ENCODE data around the gene CDH2.

The CDH2 gene

DNA sequence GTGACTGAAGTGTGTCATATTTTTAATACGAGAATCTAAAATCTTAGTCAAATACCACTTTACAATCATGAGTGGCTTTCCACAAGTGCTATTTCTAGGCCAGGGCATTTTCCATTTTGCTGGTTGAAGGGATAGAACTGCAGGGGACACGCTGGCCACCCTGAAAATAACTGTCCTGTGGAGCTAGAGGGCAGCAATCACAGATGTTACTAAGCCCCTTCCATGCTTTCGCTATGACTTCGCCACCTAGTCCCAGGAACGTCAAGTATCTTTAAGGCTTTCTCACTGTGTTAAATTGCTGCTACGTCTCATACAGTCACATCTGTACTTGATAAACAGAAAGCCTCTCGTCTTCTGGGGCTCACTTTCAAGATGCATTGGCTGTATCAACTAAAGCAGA is 171.8 kb downstream of the CDH2 start:
- Mint-ChIP-seq H3K27me3 (ENCODE audit: low read depth) (no peaks in the 10 kb centered on the region), H3K27ac (peak overlapping the region; percentile 61 to 72 (median 67)), H3K4me1 (peaks cover 16% of the 10 kb centered on the region), H3K36me3 (ENCODE audit: low read depth) (peaks cover 57% of the 10 kb centered on the region), H3K9me3 (no peaks in the 10 kb centered on the region), H3K4me3 (no peak overlapping the region)
- TF ChIP-seq, protein P1, sequence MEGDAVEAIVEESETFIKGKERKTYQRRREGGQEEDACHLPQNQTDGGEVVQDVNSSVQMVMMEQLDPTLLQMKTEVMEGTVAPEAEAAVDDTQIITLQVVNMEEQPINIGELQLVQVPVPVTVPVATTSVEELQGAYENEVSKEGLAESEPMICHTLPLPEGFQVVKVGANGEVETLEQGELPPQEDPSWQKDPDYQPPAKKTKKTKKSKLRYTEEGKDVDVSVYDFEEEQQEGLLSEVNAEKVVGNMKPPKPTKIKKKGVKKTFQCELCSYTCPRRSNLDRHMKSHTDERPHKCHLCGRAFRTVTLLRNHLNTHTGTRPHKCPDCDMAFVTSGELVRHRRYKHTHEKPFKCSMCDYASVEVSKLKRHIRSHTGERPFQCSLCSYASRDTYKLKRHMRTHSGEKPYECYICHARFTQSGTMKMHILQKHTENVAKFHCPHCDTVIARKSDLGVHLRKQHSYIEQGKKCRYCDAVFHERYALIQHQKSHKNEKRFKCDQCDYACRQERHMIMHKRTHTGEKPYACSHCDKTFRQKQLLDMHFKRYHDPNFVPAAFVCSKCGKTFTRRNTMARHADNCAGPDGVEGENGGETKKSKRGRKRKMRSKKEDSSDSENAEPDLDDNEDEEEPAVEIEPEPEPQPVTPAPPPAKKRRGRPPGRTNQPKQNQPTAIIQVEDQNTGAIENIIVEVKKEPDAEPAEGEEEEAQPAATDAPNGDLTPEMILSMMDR (IDR thresholded peaks at IDR 0.05; ENCODE audit: unreplicated experiment in 3 of 3), result no peak

DNA sequence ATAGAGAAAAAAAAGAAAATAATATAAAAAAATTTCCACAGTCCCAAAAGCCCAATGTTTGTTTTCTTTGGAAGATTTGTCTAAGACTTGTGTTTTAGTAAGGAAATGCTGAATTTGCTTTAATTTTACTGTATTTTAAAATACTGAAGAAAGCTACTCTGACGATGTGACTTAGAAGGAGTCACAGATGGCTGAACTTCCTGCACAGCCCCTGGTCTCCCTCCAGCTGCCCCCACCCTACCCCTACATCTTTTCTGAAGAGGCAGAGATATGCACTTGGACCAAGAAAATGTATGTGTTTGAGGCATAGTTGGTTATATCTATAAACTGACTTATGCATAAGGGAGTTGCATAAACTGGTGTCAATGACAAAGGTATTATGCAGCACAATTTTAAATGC is 172.3 kb downstream of the CDH2 start:
- Mint-ChIP-seq H3K27ac (peak overlapping the region; percentile 61 to 72 (median 67)), H3K27me3 (ENCODE audit: low read depth) (no peaks in the 10 kb centered on the region), H3K4me1 (peaks cover 16% of the 10 kb centered on the region), H3K36me3 (ENCODE audit: low read depth) (peaks cover 58% of the 10 kb centered on the region), H3K4me3 (no peak overlapping the region), H3K9me3 (no peaks in the 10 kb centered on the region)
- TF ChIP-seq, protein P1 (IDR thresholded peaks at IDR 0.05; ENCODE audit: unreplicated experiment in 3 of 3), result no peak

DNA sequence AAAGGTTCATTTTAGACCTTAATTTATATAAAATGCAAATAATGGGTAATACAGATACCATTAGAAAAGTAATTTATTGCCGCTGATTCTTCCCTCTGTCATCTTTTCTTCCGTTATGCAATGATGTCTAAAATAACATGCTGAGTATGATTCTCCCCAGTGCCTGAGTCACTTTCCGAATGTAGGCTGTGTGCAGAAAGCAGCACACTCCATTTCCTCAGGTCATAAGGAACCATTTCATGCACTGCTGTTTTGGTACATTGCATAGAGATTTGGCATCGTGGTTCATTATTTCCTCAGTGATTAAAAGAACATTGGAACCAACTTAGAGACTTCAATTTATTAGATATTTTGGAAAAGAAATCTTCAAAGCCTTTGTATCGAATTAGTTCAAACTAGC is 173.5 kb downstream of the CDH2 start:
- Mint-ChIP-seq H3K27ac (no peak overlapping the region), H3K27me3 (ENCODE audit: low read depth) (no peaks in the 10 kb centered on the region), H3K4me3 (no peak overlapping the region), H3K36me3 (ENCODE audit: low read depth) (peaks cover 57% of the 10 kb centered on the region), H3K9me3 (no peaks in the 10 kb centered on the region), H3K4me1 (peaks cover 16% of the 10 kb centered on the region)
- TF ChIP-seq, protein P1 (IDR thresholded peaks at IDR 0.05; ENCODE audit: unreplicated experiment in 3 of 3), result no peak

DNA sequence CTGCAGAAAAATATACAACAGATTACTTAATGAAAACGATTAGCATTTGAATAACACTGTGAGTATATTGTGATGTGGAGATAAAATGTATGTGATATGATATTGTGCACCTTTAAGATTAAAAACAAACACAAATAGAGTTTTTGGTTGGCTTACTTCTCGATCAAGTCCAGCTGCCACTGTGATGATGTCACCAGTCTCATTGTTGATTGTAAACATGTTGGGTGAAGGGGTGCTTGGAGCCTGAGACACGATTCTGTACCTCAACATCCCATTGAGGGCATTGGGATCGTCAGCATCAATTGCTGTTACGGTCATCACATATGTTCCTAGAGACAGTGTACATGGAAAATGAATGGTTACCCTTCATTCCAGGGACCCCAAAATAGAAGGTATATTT is 174.1 kb downstream of the CDH2 start:
- Mint-ChIP-seq H3K4me3 (no peak overlapping the region), H3K9me3 (no peaks in the 10 kb centered on the region), H3K27ac (no peak overlapping the region), H3K4me1 (peaks cover 16% of the 10 kb centered on the region), H3K27me3 (ENCODE audit: low read depth) (no peaks in the 10 kb centered on the region), H3K36me3 (ENCODE audit: low read depth) (peaks cover 58% of the 10 kb centered on the region)
- TF ChIP-seq, protein P1 (IDR thresholded peaks at IDR 0.05; ENCODE audit: unreplicated experiment in 3 of 3), result no peak

DNA sequence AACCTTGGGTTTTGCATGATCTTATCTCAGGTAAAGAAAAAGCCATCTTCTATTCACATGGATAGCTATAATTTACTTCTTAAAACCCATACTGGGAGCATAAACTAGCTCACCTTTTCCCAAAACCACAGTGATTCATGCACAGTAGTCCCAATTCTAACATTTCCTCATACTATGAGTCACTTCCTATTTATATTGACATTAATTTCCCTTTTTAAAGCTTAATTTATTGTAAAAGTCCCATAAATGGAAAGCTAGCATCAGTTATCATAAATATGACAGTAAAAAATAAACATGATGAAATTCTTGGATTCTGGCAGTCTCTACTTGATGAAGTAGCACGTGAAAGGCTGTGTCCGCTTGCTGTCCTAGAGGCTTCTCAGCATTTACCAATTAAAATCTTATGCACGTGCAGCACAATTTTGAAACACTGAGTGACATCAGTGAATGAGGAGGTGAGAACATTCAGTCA is 180.1 kb downstream of the CDH2 start:
- H3K4me1 Mint-ChIP-seq, result peaks cover 18% of the 10 kb centered on the region
- H3K4me3 Mint-ChIP-seq, result no peak overlapping the region
- TF ChIP-seq, protein P1 (IDR thresholded peaks at IDR 0.05; ENCODE audit: unreplicated experiment in 3 of 3), result no peak
- no peak overlapping the region for H3K27ac Mint-ChIP-seq
- no peaks in the 10 kb centered on the region for H3K27me3 Mint-ChIP-seq (ENCODE audit: low read depth)
- peaks cover 72% of the 10 kb centered on the region for H3K36me3 Mint-ChIP-seq (ENCODE audit: low read depth)
- no peaks in the 10 kb centered on the region for H3K9me3 Mint-ChIP-seq

DNA sequence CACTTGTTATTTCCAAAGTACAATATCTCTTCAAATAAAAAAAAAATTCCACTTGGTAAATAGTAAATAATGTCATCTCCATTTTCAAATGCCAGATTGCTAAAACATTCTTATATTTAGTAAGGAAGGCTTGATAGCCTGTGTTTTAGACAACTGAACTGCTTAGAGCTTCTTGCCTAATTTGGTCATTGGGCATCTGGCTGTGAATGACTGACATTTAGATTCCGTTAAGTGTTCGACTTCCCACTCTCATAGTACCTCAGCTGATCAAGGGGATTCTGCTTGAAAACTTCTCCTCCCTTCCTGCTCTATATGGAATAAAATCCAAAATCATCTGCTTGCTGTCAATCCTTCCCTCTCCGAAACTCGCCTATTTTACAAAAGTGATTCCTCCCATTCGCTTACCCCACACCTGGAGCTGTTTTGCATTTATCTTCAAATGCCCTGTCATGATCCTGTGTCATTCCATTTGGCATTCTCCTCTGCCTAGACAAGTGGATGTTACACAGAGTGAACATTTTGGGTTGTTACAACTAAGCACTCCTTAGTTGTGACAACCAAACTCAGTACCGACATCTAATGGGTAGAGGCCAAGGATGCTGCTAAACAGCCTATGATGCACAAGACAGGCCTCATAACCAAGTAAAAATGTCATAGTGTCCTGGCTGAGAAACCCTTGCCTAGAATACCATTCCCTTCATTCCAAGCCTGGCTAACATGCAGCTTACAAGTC is 181.0 kb downstream of the CDH2 start:
- Mint-ChIP-seq H3K27ac (peak overlapping the region in 1 of 3 experiments; percentile 3), H3K36me3 (ENCODE audit: low read depth) (peaks cover 73% of the 10 kb centered on the region), H3K9me3 (no peaks in the 10 kb centered on the region), H3K27me3 (ENCODE audit: low read depth) (no peaks in the 10 kb centered on the region), H3K4me1 (peaks cover 23% of the 10 kb centered on the region), H3K4me3 (no peak overlapping the region)
- TF ChIP-seq, protein P1 (IDR thresholded peaks at IDR 0.05; ENCODE audit: unreplicated experiment in 3 of 3), result no peak
